Mesenchymal stem cell (in vitro differentiated cells and primary cell): ENCODE data around the gene CST11.

Experiments
- DNase-seq: peaks from one replicate; pipeline ENCODE4 v3.0.0-alpha.2; 2013
- H2AFZ ChIP-seq: one replicate; pipeline ENCODE4 v1.6.1; 2013; ENCODE audit warnings: low read depth, mild to moderate bottlenecking, control low read depth, inconsistent platforms, low read length, moderate library complexity
- H2AK5ac ChIP-seq: 2 replicates; pipeline ENCODE4 v1.6.1; 2013; ENCODE audit warnings: low read length, moderate library complexity, mild to moderate bottlenecking, inconsistent platforms; ENCODE audit not compliant: severe bottlenecking
- H2BK120ac ChIP-seq: one replicate; pipeline ENCODE4 v1.6.1; 2013; ENCODE audit warnings: low read depth, mild to moderate bottlenecking, inconsistent platforms, low read length, moderate library complexity
- H2BK12ac ChIP-seq, 2 experiments: one replicate each; pipeline ENCODE4 v1.6.1; 2013; ENCODE audit warnings: inconsistent platforms in 2 of 2, low read length in 2 of 2, mild to moderate bottlenecking in 2 of 2, moderate library complexity in 2 of 2, control low read depth in 1 of 2
- H2BK15ac ChIP-seq: one replicate; pipeline ENCODE4 v1.6.1; 2013; ENCODE audit warnings: mild to moderate bottlenecking, low read depth, inconsistent platforms; ENCODE audit not compliant: poor library complexity, severe bottlenecking
- H2BK5ac ChIP-seq: 2 replicates; pipeline ENCODE4 v1.6.1; 2013; ENCODE audit warnings: low read depth, mild to moderate bottlenecking, low read length, control low read depth, inconsistent platforms; ENCODE audit not compliant: poor library complexity, severe bottlenecking
- H3K14ac ChIP-seq, 2 experiments: one replicate each; pipeline ENCODE4 v1.6.1; 2013; ENCODE audit warnings: inconsistent platforms in 2 of 2, low read length in 2 of 2, control low read depth in 1 of 2, mild to moderate bottlenecking in 1 of 2, moderate library complexity in 1 of 2
- H3K18ac ChIP-seq, 2 experiments: one replicate each; pipeline ENCODE4 v1.6.1; 2013; ENCODE audit warnings: inconsistent platforms in 2 of 2, low read length in 2 of 2, control low read depth in 1 of 2, low read depth in 1 of 2, mild to moderate bottlenecking in 1 of 2
- H3K23ac ChIP-seq, 2 experiments: one replicate each; pipeline ENCODE4 v1.6.1; 2013; ENCODE audit warnings: inconsistent platforms in 2 of 2, low read length in 2 of 2, mild to moderate bottlenecking in 2 of 2, moderate library complexity in 2 of 2, control low read depth in 1 of 2
- H3K27ac ChIP-seq: 2 replicates; pipeline ENCODE4 v1.5.1; 2013; ENCODE audit warnings: mild to moderate bottlenecking, moderate library complexity, low read length, control low read depth, inconsistent platforms; ENCODE audit not compliant: poor library complexity, severe bottlenecking
- H3K27me3 ChIP-seq, 2 experiments: 2 replicates each; pipeline versions ENCODE4 v1.6.1 to v1.7.0; 2013; ENCODE audit warnings: low read length in 2 of 2, mild to moderate bottlenecking in 2 of 2, moderate library complexity in 2 of 2, control low read depth in 1 of 2, inconsistent platforms in 1 of 2; ENCODE audit not compliant: control insufficient read depth in 1 of 2, insufficient read depth in 1 of 2
- H3K36me3 ChIP-seq, 2 experiments: 2 replicates each; pipeline versions ENCODE4 v1.6.1 to v1.7.0; 2013; ENCODE audit warnings: low read length in 2 of 2, control low read depth in 1 of 2, inconsistent platforms in 1 of 2, low read depth in 1 of 2, mild to moderate bottlenecking in 1 of 2; ENCODE audit not compliant: insufficient read depth in 2 of 2, control insufficient read depth in 1 of 2
- H3K4ac ChIP-seq, 2 experiments: one replicate each; pipeline ENCODE4 v1.6.1; 2013; ENCODE audit warnings: inconsistent platforms in 2 of 2, low read length in 2 of 2, mild to moderate bottlenecking in 2 of 2, moderate library complexity in 2 of 2, control low read depth in 1 of 2, low read depth in 1 of 2
- H3K4me1 ChIP-seq: 2 replicates; pipeline ENCODE4 v1.6.1; 2013; ENCODE audit warnings: low read depth, low read length, control low read depth; ENCODE audit not compliant: control insufficient read depth, insufficient read depth
- H3K4me2 ChIP-seq: 2 replicates; pipeline ENCODE4 v1.6.1; 2013; ENCODE audit warnings: low read length, mild to moderate bottlenecking, inconsistent platforms; ENCODE audit not compliant: poor library complexity, severe bottlenecking
- H3K4me3 ChIP-seq, 2 experiments: 2 replicates each; pipeline versions ENCODE4 v1.5.1 to v1.7.0; 2013; ENCODE audit warnings: low read length in 2 of 2, mild to moderate bottlenecking in 2 of 2, control low read depth in 1 of 2, low read depth in 1 of 2; ENCODE audit not compliant: insufficient read depth in 1 of 2
- H3K79me1 ChIP-seq: replicated peaks from 2 replicates; pipeline ENCODE4 v1.6.1; 2013; ENCODE audit warnings: mild to moderate bottlenecking, control low read depth, low read length, inconsistent platforms; ENCODE audit not compliant: poor library complexity, severe bottlenecking
- H3K9ac ChIP-seq: 2 replicates; pipeline ENCODE4 v1.7.0; 2013; ENCODE audit warnings: mild to moderate bottlenecking, low read length, moderate library complexity
- H3K9me3 ChIP-seq: 2 replicates; pipeline ENCODE4 v1.7.0; 2013; ENCODE audit warnings: mild to moderate bottlenecking, low read length; ENCODE audit not compliant: control insufficient read depth
- H4K8ac ChIP-seq: one replicate; pipeline ENCODE4 v1.6.1; 2013; ENCODE audit warnings: inconsistent platforms, mild to moderate bottlenecking, low read length, moderate library complexity
- H4K91ac ChIP-seq: one replicate; pipeline ENCODE4 v1.6.1; 2013; ENCODE audit warnings: mild to moderate bottlenecking, low read length, inconsistent platforms
- WGBS: methylation state at CpG from one replicate; pipeline ENCODE4 v1.1.7; 2013; ENCODE audit warnings: mixed read lengths; 5-methylcytosine and 5-hydroxymethylcytosine counted together

CST11 gene

GRCh38 chr20:23414526-23415188 is 38.0 kb downstream of the CST11 start:
- Histone ChIP-seq H3K36me3 (peaks cover 0 to 3% of the 10 kb centered on the region in 2 experiments), H3K4me2 (no peak overlapping the region), H3K23ac (no peak overlapping the region), H2BK120ac (no peak overlapping the region), H4K8ac (no peak overlapping the region), H3K4me1 (peaks cover 2% of the 10 kb centered on the region), H3K18ac (no peak overlapping the region), H3K9me3 (no peaks in the 10 kb centered on the region), H3K27me3 (no peaks in the 10 kb centered on the region), H3K4me3 (no peak overlapping the region), H2AK5ac (no peak overlapping the region), H3K9ac (no peak overlapping the region), H3K27ac (no peak overlapping the region), H2BK5ac (no peak overlapping the region), H2BK12ac (no peak overlapping the region), H2BK15ac (no peak overlapping the region), H2AFZ (no peak overlapping the region), H3K4ac (no peak overlapping the region), H3K79me1 (peaks cover 4% of the 10 kb centered on the region), H4K91ac (no peak overlapping the region), H3K14ac (no peak overlapping the region)
- WGBS = 83% methylated on average over 1 of the region's 1 CpG
- DNase-seq = no peak

GRCh38 chr20:23413862-23414422 is 38.7 kb downstream of the CST11 start:
- H3K14ac ChIP-seq = no peak overlapping the region
- no peaks in the 10 kb centered on the region for H3K27me3 ChIP-seq
- H3K18ac ChIP-seq = no peak overlapping the region
- peaks cover 0 to 3% of the 10 kb centered on the region in 2 experiments for H3K36me3 ChIP-seq
- no peak overlapping the region for H2AK5ac ChIP-seq
- no CpG with 5 or more reads among the region's 3 CpGs for WGBS
- H2BK5ac ChIP-seq = no peak overlapping the region
- H2BK12ac ChIP-seq = no peak overlapping the region
- no peak overlapping the region for H3K23ac ChIP-seq
- H3K4ac ChIP-seq = no peak overlapping the region
- H2BK15ac ChIP-seq = no peak overlapping the region
- DNase-seq = no peak
- H3K4me3 ChIP-seq = no peak overlapping the region
- H3K9me3 ChIP-seq = no peaks in the 10 kb centered on the region
- H3K9ac ChIP-seq = no peak overlapping the region
- H4K91ac ChIP-seq = no peak overlapping the region
- H2BK120ac ChIP-seq = no peak overlapping the region
- no peak overlapping the region for H2AFZ ChIP-seq
- H3K79me1 ChIP-seq = peaks cover 5% of the 10 kb centered on the region
- H3K4me1 ChIP-seq = peaks cover 2% of the 10 kb centered on the region
- no peak overlapping the region for H3K27ac ChIP-seq
- H4K8ac ChIP-seq = no peak overlapping the region
- H3K4me2 ChIP-seq = no peak overlapping the region

GRCh38 chr20:23412026-23412425 is 40.6 kb downstream of the CST11 start:
- Histone ChIP-seq H2AFZ (no peak overlapping the region), H4K8ac (no peak overlapping the region), H3K18ac (no peak overlapping the region), H3K23ac (no peak overlapping the region), H2BK12ac (no peak overlapping the region), H3K4me1 (peaks cover 3% of the 10 kb centered on the region), H3K4me2 (no peak overlapping the region), H3K36me3 (peaks cover 0 to 3% of the 10 kb centered on the region in 2 experiments), H4K91ac (no peak overlapping the region), H2AK5ac (no peak overlapping the region), H2BK120ac (no peak overlapping the region), H3K9me3 (no peaks in the 10 kb centered on the region), H3K27me3 (no peaks in the 10 kb centered on the region), H3K14ac (no peak overlapping the region), H3K9ac (no peak overlapping the region), H3K27ac (no peak overlapping the region), H2BK15ac (no peak overlapping the region), H3K4ac (no peak overlapping the region), H2BK5ac (no peak overlapping the region), H3K4me3 (no peak overlapping the region), H3K79me1 (peaks cover 8% of the 10 kb centered on the region)
- DNase-seq = peak; percentile 65
- 0% methylated on average over 1 of the region's 1 CpG for WGBS

GRCh38 chr20:23410916-23411695 is 41.6 kb downstream of the CST11 start:
- Histone ChIP-seq H2AK5ac (no peak overlapping the region), H2BK5ac (no peak overlapping the region), H3K4me2 (no peak overlapping the region), H3K27ac (no peak overlapping the region), H4K8ac (no peak overlapping the region), H3K23ac (no peak overlapping the region), H3K36me3 (peaks cover 0 to 3% of the 10 kb centered on the region in 2 experiments), H3K4ac (no peak overlapping the region), H2AFZ (no peak overlapping the region), H4K91ac (no peak overlapping the region), H2BK120ac (no peak overlapping the region), H3K9me3 (no peaks in the 10 kb centered on the region), H3K79me1 (peaks cover 9% of the 10 kb centered on the region), H2BK12ac (no peak overlapping the region), H3K18ac (peak overlapping the region in 1 of 2 experiments; percentile 48), H3K14ac (no peak overlapping the region), H2BK15ac (no peak overlapping the region), H3K27me3 (no peaks in the 10 kb centered on the region), H3K9ac (peak overlapping the region; percentile 30), H3K4me3 (peak overlapping the region in 1 of 2 experiments; percentile 6), H3K4me1 (peaks cover 3% of the 10 kb centered on the region)
- no peak for DNase-seq
- WGBS = 100% methylated on average over 1 of the region's 3 CpGs
